IMR-90 (cell line): ENCODE data around the gene TNS3. TPM values are rescaled to one million over a fixed set of nuclear protein-coding genes. Genes with fewer than 3 reads are reported as not detected.

ENCODE experiments used
- ATAC-seq: fragments of 200-7000 bp; cut with Tn5 transposase; 2 replicates; pipeline ENCODE4 v1.9.1; 2020; ENCODE audit warnings: low read depth, mild to moderate bottlenecking, moderate library complexity
- BruUV-seq: library from RNA; stranded (reverse); fragments of 400-500 nt; replicated peaks from 2 replicates; lab custom pipeline; 2021; lab: Mats Ljungman, UMichigan
- CTCF ChIA-PET: fragments of 300-600 bp; formaldehyde crosslinking; extraction: SDS; loops from one replicate; lab custom pipeline; 2021; ENCODE audit warnings: antibody characterized with exemption; lab: Yijun Ruan, JAX
- POLR2A ChIA-PET: fragments of 300-600 bp; sonication (Branson Sonifier 250); formaldehyde crosslinking; loops from one replicate; lab custom pipeline; 2022; ENCODE audit warnings: antibody characterized with exemption; ENCODE audit not compliant: unreplicated experiment; lab: Charles Lee
- DNase-seq: peaks from one replicate; pipeline ENCODE4 v3.0.0; 2013
- H2AFZ ChIP-seq: replicated peaks from 2 replicates; pipeline ENCODE3; 2013; ENCODE audit warnings: low read length, mild to moderate bottlenecking; ENCODE audit not compliant: poor library complexity
- H2AK5ac ChIP-seq: 2 replicates; pipeline ENCODE4 v1.6.1; 2013; ENCODE audit warnings: low read depth, low read length, inconsistent platforms
- H2AK9ac ChIP-seq: replicated peaks from 2 replicates; pipeline ENCODE3; 2013; ENCODE audit warnings: mild to moderate bottlenecking, low read depth, low read length, moderate library complexity; ENCODE audit not compliant: poor library complexity
- H2BK120ac ChIP-seq: 2 replicates; pipeline ENCODE4 v1.6.1; 2013; ENCODE audit warnings: low read depth, low read length, inconsistent platforms
- H2BK15ac ChIP-seq: 3 replicates; pipeline ENCODE4 v1.6.1; 2013; ENCODE audit warnings: low read depth, low read length, inconsistent platforms
- H2BK20ac ChIP-seq: 2 replicates; pipeline ENCODE4 v1.6.1; 2013; ENCODE audit warnings: low read depth, mild to moderate bottlenecking, inconsistent platforms, low read length, moderate library complexity
- H2BK5ac ChIP-seq: 2 replicates; pipeline ENCODE4 v1.6.1; 2013; ENCODE audit warnings: mild to moderate bottlenecking, low read depth, low read length, inconsistent platforms; ENCODE audit not compliant: poor library complexity, severe bottlenecking
- H3K14ac ChIP-seq: replicated peaks from 2 replicates; pipeline ENCODE4 v1.6.1; 2013; ENCODE audit warnings: low read depth, low read length, inconsistent platforms
- H3K18ac ChIP-seq: 2 replicates; pipeline ENCODE4 v1.6.1; 2013; ENCODE audit warnings: low read depth, low read length, control low read depth
- H3K23ac ChIP-seq: 2 replicates; pipeline ENCODE4 v1.6.1; 2013; ENCODE audit warnings: low read depth, low read length, inconsistent platforms
- H3K27ac ChIP-seq: 2 replicates; pipeline ENCODE4 v1.5.1; 2013; ENCODE audit warnings: mild to moderate bottlenecking, control low read depth, low read length; ENCODE audit not compliant: insufficient read depth
- H3K27me3 ChIP-seq: 2 replicates; pipeline ENCODE4 v1.6.1; 2013; ENCODE audit warnings: low read length; ENCODE audit not compliant: control insufficient read depth, insufficient read depth
- H3K36me3 ChIP-seq: 2 replicates; pipeline ENCODE4 v1.6.1; 2013; ENCODE audit warnings: low read length, mixed read lengths; ENCODE audit not compliant: control insufficient read depth, insufficient read depth
- H3K4ac ChIP-seq: 2 replicates; pipeline ENCODE4 v1.6.1; 2013; ENCODE audit warnings: low read depth, low read length, inconsistent platforms
- H3K4me1 ChIP-seq: 2 replicates; pipeline ENCODE4 v1.6.1; 2013; ENCODE audit warnings: low read length, mixed read lengths; ENCODE audit not compliant: control insufficient read depth, insufficient read depth
- H3K4me2 ChIP-seq: 2 replicates; pipeline ENCODE4 v1.6.1; 2013; ENCODE audit warnings: low read depth, mild to moderate bottlenecking, control low read depth, low read length, moderate library complexity
- H3K4me3 ChIP-seq: 2 replicates; pipeline ENCODE4 v1.5.1; 2013; ENCODE audit warnings: low read depth, mild to moderate bottlenecking, control low read depth, low read length, moderate library complexity; ENCODE audit not compliant: insufficient read depth
- H3K56ac ChIP-seq: 2 replicates; pipeline ENCODE4 v1.6.1; 2013; ENCODE audit warnings: low read length, inconsistent platforms; ENCODE audit not compliant: insufficient read depth; ENCODE audit errors: extremely low read depth
- H3K79me1 ChIP-seq, 2 experiments: 2 replicates each; pipeline ENCODE4 v1.6.1; 2013; ENCODE audit warnings: low read length in 2 of 2, inconsistent platforms in 1 of 2, low read depth in 1 of 2
- H3K9ac ChIP-seq: 2 replicates; pipeline ENCODE4 v1.6.1; 2013; ENCODE audit warnings: low read depth, low read length, control low read depth
- H3K9me1 ChIP-seq: 2 replicates; pipeline ENCODE4 v1.6.1; 2013; ENCODE audit warnings: low read length, inconsistent platforms; ENCODE audit not compliant: insufficient read depth
- H3K9me3 ChIP-seq: 2 replicates; pipeline ENCODE4 v1.6.1; 2013; ENCODE audit warnings: low read length; ENCODE audit not compliant: control insufficient read depth, insufficient read depth
- H4K20me1 ChIP-seq: 2 replicates; pipeline ENCODE4 v1.6.1; 2013; ENCODE audit warnings: low read length, inconsistent platforms; ENCODE audit not compliant: insufficient read depth
- H4K5ac ChIP-seq: 2 replicates; pipeline ENCODE4 v1.6.1; 2013; ENCODE audit warnings: mild to moderate bottlenecking, low read depth, low read length, control low read depth
- H4K8ac ChIP-seq, 2 experiments: 2 replicates each; pipeline ENCODE4 v1.6.1; 2013; ENCODE audit warnings: low read depth in 2 of 2, low read length in 2 of 2, control low read depth in 1 of 2, inconsistent platforms in 1 of 2
- H4K91ac ChIP-seq: 2 replicates; pipeline ENCODE4 v1.6.1; 2013; ENCODE audit warnings: low read depth, low read length, inconsistent platforms; ENCODE audit not compliant: insufficient read depth
- BHLHE40 ChIP-seq: fragments of 150-350 bp; IDR thresholded peaks from 2 replicates; pipeline ENCODE4 v1.6.1; 2016; ENCODE audit warnings: mild to moderate bottlenecking, low read depth, low read length
- CEBPB ChIP-seq: IDR thresholded peaks from 2 replicates; pipeline ENCODE4 v1.6.1; 2012; ENCODE audit warnings: low read depth, low read length, improper control_type of control experiment
- CTCF ChIP-seq: conservative IDR thresholded peaks from 2 replicates; pipeline ENCODE4 v1.5.1; 2012; ENCODE audit warnings: mild to moderate bottlenecking, low read depth, low read length, improper control_type of control experiment
- ELK1 ChIP-seq: fragments of 150-350 bp; IDR thresholded peaks from 2 replicates; pipeline ENCODE4 v1.6.1; 2016; ENCODE audit warnings: low read depth, mild to moderate bottlenecking, low read length, moderate library complexity, borderline replicate concordance
- FOS ChIP-seq: fragments of 150-350 bp; IDR thresholded peaks from 2 replicates; pipeline ENCODE4 v1.6.1; 2016; ENCODE audit warnings: low read depth, low read length
- MAFK ChIP-seq: IDR thresholded peaks from 2 replicates; pipeline ENCODE4 v1.6.1; 2012; ENCODE audit warnings: low read depth, low read length, improper control_type of control experiment
- MAZ ChIP-seq: IDR thresholded peaks from 2 replicates; pipeline ENCODE4 v1.6.1; 2012; ENCODE audit warnings: low read depth, mild to moderate bottlenecking, low read length, improper control_type of control experiment, moderate library complexity, borderline replicate concordance
- MXI1 ChIP-seq: IDR thresholded peaks from 2 replicates; pipeline ENCODE4 v1.6.1; 2012; ENCODE audit warnings: low read depth, mild to moderate bottlenecking, low read length, moderate library complexity, borderline replicate concordance
- NFE2L2 ChIP-seq: fragments of 150-350 bp; IDR thresholded peaks from 2 replicates; pipeline ENCODE4 v1.6.1; 2016; ENCODE audit warnings: low read depth, mild to moderate bottlenecking, low read length
- RAD21 ChIP-seq: IDR thresholded peaks from 2 replicates; pipeline ENCODE4 v1.6.1; 2012; ENCODE audit warnings: low read length, improper control_type of control experiment
- RCOR1 ChIP-seq: IDR thresholded peaks from 2 replicates; pipeline ENCODE4 v1.6.1; 2012; ENCODE audit warnings: mild to moderate bottlenecking, low read length, improper control_type of control experiment; ENCODE audit not compliant: insufficient replicate concordance
- USF2 ChIP-seq: fragments of 150-350 bp; IDR thresholded peaks from 2 replicates; pipeline ENCODE4 v1.6.1; 2017; ENCODE audit warnings: mild to moderate bottlenecking, antibody characterized with exemption, low read length, low read depth
- dilution Hi-C: fragments of 300-500 bp; cut with HindIII; formaldehyde crosslinking; loops from one replicate; pipeline ENCODE4 v1.14.3; 2018; ENCODE audit warnings: low sequenced_read_pairs; ENCODE audit not compliant: unreplicated experiment
- in situ Hi-C: fragments of 300-500 bp; cut with MboI; formaldehyde crosslinking; loops from 3 replicates; pipeline ENCODE4 v1.14.3; 2019; ENCODE audit warnings: low sequenced_read_pairs, inconsistent platforms, mixed read lengths
- intact Hi-C: fragments of 100-400 bp; cut with micrococcal nuclease; formaldehyde crosslinking; loops from 2 replicates; pipeline ENCODE4 v1.10.0; 2022
- polyA plus RNA-seq, 3 experiments: library from polyadenylated mRNA; depleted of rRNA; stranded (reverse); fragments of >200 nt; gene quantifications; 2 replicates each; pipeline ENCODE4 v1.2.3, GENCODE V29; 2012; ENCODE audit warnings: low replicate concordance in 1 of 3
- total RNA-seq: library from RNA; depleted of rRNA; stranded (reverse); fragments of >200 nt; gene quantifications from 2 replicates; pipeline ENCODE4 v1.2.3, GENCODE V29; 2012

TNS3 gene
- total and polyA plus RNA-seq, 2 of the 4 experiments (the other 2 are of a cell fraction): 64.3 to 79.2 TPM

GRCh38 chr7:47625861-47626715, 44.2 kb upstream of the TNS3 start (continued):
- TF ChIP-seq CEBPB: no peak

GRCh38 chr7:47624689-47625088, 42.8 kb upstream of the TNS3 start:
- Histone ChIP-seq H4K8ac (no peak overlapping the region), H2AK9ac (no peak overlapping the region), H4K91ac (peak overlapping the region; percentile 74), H3K4ac (peak overlapping the region; percentile 58; the same call in 1 of the 2 replicates), H3K4me1 (peaks cover 18% of the 10 kb centered on the region), H3K27me3 (no peaks in the 10 kb centered on the region), H3K56ac (no peak overlapping the region), H2BK15ac (peak overlapping the region; percentile 75; the same call in 1 of the 3 replicates), H4K20me1 (no peaks in the 10 kb centered on the region), H3K9ac (no peak overlapping the region), H3K4me3 (no peak overlapping the region), H2BK5ac (no peak overlapping the region), H3K4me2 (no peak overlapping the region), H3K9me3 (no peaks in the 10 kb centered on the region), H2AK5ac (peak overlapping the region; percentile 61), H2BK20ac (peak overlapping the region; percentile 78), H3K9me1 (peaks cover 21% of the 10 kb centered on the region), H3K36me3 (no peaks in the 10 kb centered on the region), H2BK120ac (peak overlapping the region; percentile 54), H2AFZ (no peak overlapping the region), H3K27ac (no peak overlapping the region), H3K14ac (peak overlapping the region; percentile 69), H3K18ac (peak overlapping the region; percentile 13; the same call in 1 of the 2 replicates), H3K23ac (no peak overlapping the region), H4K5ac (peak overlapping the region; percentile 38; the same call in 1 of the 2 replicates), H3K79me1 (no peaks in the 10 kb centered on the region)
- CTCF ChIA-PET: no interaction called here
- intact Hi-C loops (loop anchor here (5.0 kb wide), 1 partner anchor 42 kb away; the partner anchor contains the start of gene TNS3), in situ Hi-C loops (no loop called here), dilution Hi-C loops (no loop called here)
- BruUV-seq: no TSS peak
- DNase-seq: no peak
- POLR2A ChIA-PET: no interaction called here
- ATAC-seq: no peak
- TF ChIP-seq NFE2L2 (no peak), RAD21 (no peak), CTCF (no peak), CEBPB (no peak), USF2 (no peak), RCOR1 (no peak), MAZ (no peak), FOS (no peak), MAFK (no peak), BHLHE40 (no peak), MXI1 (no peak), ELK1 (no peak)
